Stimulated activated CD8-positive, alpha-beta memory T cell treated with anti-CD3 and anti-CD28 coated beads, Interleukin-4, amount 100 ng/mL, for 4 hours (primary cell): ENCODE data around the gene RNU6-1.

Experiments used
- DNase-seq, 2 donors: peaks; one replicate each; pipeline ENCODE4 v3.0.0-alpha.2; 2020; ENCODE audit warnings: low read depth in 2 of 2, low spot score in 1 of 2

Gene RNU6-1

DNA sequence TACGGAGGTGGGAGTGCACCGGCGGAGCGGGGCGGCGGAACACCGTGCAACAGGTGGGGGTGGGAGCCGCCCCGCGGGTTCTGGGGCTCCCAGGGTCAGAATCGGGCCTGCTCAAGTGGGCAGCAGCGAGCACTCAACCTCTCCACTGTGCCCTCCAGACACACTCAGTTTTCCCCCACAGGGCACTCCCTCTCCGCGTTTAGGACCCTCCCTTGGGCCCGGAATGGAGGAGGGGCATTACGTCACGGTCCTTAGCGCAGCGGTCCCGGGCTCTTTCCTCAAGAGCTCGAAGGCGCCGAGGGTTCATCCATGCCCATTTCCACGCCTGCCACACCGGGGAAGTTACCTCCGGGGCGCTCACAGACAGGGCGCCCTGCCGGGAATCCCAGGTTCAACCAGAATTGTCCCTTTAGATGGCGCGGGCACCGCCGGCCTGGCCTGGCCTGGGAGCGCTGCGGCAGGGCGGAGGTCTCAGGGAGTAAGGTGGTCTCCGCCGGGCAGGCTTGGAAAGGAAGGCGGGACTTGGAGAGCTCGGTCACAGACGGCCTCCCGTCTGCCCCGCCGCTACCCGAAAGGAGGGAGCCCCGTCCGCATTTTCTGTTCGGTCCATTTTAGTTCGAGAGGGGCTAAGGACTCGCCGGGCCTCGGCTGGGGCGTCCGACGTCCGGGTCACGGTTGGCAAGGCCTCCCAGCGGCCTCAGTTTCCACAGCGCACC, 5.1 kb downstream of the RNU6-1 start:
- no peak for DNase-seq

DNA sequence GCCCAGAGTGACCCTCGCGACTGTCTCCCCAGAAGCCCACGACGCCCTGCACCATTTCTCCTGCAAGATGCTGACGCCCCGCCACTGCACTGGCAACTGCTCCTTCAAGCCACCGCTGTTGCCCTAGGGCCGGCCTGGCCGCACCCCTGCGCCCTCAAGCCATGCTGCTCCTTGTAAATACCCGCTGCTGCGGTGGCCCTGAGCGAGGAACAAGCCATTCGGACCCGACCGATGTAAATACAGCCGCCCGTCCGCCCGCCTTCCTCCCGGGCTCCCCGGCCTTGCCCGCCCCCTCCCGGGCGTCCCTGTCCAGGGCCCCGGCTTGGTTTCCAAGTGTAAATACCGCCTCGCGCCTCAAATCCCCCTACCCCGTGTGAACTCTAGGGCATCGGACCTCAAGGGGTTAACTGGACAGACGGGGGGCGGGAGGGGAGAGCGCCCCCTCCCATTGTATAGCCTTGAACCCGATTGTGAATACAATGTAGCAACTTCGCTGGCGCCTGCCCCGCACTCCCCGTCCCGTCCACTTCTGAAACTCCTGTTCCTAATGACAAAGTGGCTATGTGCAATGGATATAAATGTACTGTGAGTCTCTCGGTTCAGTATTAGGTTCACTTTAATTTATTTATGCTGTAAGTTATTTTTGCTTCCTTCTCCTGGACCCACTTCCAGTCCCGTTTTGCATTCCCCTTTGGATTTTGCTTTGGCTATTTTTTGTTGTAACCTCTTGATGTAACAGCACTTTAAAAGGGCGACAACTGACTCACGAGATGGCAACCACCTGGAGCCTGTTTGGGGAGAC, 5.9 kb downstream of the RNU6-1 start:
- no peak for DNase-seq

DNA sequence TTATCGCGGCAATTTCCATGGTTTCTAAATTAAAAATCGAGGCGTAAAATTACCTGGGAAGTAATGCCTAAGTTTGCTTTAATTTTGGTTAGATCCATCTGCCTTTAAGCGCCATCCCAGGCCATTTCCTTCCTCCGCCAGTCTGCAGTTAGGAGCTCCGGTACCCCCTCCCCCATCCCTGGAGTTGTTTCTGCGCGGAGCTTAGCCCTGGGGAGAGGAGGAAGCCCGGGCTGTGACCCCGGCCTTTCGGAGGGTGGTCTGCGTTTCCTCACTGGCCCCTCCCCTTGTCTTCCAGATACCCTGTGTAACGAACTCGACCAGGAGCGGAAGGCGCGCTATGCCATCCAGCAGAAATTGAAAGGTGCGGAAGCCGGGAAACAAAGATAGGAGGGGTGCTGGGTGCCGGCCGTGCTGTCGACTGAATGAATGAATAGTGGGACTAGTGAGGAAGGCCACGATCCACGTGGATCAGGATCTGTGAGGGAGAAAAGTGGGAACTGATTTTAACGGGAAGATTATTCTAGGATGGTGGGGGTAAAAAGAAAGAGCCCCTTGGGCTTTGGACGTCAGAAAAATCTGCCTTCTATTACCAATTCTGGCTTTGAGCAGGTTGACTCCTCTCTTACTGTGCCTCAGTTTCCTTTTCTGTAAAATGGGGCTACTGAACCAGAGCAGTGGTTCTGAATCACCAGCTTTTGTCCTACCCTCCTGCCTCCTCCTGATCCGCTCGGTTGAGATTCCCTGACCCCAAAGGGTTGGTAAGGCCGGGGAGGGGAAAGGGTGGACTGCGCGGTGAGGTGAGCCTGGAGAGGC, 6.7 kb downstream of the RNU6-1 start:
- DNase-seq: no peak

GRCh38 chr15:67832031-67832551, 7.8 kb downstream of the RNU6-1 start:
- DNase-seq: no peak

DNA sequence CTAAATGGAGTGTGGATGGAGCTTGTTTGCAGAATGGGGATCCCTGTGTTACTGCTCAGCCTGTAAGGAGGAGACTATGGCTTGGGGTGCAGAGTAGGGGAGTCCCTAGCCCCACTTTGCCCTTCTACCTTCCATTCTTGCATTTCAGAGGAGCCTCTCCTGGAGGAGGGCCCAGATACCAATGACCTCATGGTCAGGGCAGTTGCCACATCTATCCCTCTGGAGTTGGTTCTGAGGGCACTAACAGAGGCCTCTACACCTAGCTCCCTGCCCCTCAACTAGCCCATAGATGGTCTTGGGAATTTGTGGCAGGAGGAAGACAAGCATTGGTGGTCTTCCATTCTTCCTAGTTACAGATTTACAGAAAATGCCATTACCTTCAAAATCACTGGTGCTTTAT, 8.5 kb downstream of the RNU6-1 start:
- no peak for DNase-seq

DNA sequence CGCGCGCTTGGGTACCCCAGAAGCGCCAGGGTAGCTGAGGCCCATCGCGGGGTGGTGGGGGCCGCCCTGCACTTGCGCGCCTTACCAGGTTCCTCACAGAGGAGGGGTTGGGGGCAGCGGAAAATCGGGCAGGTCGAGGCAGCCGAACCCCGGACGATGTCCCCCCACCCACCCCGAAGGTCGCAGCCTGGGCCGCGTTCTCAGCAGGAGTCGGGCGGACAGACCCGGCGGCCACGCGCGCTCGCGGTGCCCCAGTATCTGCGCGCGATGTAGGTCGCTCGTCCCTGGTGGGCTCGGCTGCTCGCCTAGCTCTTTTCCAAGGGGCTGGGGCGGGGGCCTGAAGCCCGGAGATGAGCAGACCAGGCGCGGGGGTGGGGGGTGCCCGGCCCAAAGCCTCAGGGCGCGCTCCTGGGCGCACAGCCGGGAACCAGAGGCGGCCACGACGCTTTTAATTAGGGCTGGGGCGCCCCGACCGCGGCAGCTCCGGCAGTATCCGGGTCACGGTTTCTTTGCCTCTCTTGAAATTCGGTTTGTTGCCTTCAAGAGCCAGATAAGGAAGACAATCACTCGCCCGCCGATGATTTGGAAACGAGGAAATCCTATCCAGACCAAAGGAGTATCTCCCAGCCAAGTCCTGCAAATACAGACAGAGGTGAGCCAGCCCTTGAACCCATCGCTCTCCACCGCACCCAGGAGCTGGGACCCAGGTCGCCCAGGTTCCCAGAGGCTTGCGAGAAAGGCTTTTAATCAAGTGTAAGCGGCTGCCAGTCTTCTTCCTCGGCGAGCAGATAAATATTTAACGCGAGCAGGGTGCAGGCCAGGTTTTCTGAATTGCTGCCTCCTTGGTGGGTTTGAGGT, 10.0 kb downstream of the RNU6-1 start:
- no peak for DNase-seq

- no peak for DNase-seq
These were observed 10.7 kb downstream of the RNU6-1 start for GRCh38 chr15:67828969-67829646.

DNA sequence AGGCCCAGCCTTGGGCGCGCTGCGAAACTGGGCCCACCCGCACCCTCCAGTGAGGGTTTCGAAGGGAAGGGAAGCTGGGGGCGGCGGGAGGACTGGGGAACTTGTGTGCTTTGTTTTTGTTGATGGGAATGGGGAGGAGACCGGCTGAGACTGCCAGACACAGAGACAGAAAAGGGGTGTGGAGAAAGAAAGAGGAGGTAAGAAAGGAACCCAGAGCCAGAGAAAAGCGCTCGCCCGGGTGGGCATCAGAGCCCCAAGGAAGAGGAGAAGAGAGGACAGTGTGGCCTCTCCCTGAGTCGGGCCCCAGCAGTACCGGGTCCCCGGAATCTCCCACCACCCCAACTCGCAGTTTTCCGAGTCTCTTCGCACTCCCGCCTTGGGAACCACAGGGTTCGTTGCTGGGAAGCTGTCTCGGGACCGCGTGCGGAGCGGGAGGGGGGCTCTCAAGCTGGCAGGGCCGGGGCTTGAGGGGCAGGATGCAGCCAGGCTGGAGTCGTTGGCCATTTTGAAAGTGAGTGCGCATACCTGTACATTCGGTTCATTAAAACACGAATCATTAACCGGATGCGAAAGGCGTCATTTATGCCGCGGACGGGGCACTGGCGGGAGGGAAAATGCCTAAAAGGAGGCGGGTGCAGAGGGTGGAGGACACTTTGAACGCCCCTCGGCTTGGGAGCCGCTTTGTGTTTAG, 11.4 kb downstream of the RNU6-1 start:
- no peak for DNase-seq

DNA sequence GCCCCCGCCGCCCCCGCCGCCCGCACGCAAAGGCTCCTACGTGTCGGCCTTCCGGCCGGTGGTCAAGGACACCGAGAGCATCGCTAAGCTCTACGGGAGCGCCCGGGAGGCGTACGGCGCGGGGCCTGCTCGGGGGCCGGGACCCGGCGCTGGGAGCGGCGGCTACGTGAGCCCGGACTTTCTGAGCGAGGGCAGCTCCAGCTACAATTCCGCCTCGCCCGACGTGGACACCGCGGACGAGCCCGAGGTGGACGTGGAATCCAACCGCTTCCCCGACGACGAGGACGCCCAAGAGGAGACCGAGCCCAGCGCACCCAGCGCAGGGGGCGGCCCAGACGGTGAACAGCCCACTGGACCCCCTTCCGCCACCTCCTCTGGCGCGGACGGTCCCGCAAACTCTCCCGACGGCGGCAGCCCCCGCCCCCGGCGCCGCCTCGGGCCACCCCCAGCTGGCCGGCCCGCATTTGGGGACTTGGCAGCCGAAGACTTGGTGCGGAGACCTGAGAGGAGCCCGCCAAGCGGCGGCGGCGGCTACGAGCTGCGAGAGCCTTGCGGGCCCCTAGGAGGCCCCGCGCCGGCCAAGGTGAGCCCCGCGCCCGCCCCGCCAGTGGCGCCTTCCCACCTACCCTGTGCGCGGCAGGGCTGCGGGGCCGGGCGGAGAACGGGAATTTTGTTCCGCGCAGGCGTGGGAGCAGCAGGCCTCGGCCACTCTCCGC, 12.1 kb downstream of the RNU6-1 start:
- DNase-seq: no peak

- no peak for DNase-seq
These were observed 12.9 kb downstream of the RNU6-1 start for GRCh38 chr15:67826717-67827561.

DNA sequence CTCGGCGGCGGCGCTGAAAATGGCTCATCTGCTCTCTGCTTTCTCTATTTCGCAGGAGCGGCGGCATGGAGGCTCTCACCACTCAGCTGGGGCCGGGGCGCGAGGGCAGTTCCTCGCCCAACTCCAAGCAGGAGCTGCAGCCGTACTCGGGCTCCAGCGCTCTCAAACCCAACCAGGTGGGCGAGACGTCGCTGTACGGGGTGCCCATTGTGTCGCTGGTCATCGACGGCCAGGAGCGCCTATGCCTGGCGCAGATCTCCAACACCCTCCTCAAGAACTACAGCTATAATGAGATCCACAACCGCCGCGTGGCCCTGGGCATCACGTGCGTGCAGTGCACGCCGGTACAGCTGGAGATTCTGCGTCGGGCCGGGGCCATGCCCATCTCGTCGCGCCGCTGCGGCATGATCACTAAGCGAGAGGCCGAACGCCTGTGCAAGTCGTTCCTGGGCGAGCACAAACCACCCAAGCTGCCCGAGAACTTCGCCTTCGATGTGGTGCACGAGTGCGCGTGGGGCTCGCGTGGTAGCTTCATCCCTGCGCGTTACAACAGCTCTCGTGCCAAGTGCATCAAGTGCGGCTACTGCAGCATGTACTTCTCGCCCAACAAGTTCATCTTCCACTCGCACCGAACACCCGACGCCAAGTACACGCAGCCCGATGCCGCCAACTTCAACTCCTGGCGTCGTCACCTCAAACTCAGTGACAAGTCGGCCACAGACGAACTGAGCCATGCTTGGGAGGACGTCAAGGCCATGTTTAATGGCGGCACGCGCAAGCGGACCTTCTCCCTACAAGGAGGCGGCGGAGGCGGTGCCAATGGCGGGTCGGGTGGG, 13.7 kb downstream of the RNU6-1 start:
- no peak for DNase-seq

DNA sequence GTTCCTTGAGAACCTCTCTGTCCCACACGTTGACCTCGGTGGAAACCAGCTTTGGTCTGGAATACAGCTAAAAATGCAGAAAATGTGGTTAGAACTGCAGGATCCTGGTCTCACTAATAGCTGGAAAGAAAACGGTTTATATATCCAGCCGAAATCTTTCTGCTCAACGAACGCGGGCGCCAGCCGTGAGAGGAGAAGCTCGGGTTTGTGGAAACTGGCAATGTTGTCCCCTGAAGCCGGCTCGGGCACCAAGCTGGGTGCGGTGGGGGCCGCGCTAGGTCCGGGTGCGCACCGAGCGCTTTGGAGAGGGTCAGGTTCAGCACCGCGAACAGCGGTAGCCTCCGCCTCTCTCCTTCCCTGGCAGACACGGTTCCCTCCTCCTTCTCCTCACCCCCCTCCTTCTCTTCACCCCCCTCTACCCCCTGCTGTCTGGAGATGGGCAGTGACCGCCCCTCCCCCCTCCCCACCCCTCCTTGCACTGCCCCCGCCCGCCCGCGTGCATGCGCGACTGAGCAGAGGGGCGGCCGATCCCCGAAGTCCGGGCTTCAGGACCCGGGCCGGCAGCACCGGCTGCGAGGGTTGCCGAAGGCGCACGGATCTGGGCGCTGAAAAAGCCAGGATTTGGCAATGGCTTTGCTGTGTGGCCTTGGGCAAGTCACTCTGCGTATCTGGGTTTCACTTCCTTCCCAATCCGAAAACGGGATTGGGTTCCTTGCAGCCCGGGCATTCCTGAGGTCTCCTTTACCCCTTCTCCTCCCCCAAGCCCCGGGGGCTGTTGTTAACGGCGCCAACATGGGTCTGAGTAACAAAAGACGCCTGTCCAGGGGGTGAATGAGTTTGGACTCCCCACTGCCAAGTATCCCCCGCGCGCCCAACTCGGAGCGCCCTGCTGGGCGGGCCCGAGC, 14.6 kb downstream of the RNU6-1 start, which contains the start of gene SKOR1:
SKOR1 (plus strand) TSS at position 534 of the 905 bp plus-strand sequence; CDS start at position 628, 94 bp downstream.
- no peak for DNase-seq

- DNase-seq: no peak
These were observed 15.5 kb downstream of the RNU6-1 start for GRCh38 chr15:67824197-67824968.

DNA sequence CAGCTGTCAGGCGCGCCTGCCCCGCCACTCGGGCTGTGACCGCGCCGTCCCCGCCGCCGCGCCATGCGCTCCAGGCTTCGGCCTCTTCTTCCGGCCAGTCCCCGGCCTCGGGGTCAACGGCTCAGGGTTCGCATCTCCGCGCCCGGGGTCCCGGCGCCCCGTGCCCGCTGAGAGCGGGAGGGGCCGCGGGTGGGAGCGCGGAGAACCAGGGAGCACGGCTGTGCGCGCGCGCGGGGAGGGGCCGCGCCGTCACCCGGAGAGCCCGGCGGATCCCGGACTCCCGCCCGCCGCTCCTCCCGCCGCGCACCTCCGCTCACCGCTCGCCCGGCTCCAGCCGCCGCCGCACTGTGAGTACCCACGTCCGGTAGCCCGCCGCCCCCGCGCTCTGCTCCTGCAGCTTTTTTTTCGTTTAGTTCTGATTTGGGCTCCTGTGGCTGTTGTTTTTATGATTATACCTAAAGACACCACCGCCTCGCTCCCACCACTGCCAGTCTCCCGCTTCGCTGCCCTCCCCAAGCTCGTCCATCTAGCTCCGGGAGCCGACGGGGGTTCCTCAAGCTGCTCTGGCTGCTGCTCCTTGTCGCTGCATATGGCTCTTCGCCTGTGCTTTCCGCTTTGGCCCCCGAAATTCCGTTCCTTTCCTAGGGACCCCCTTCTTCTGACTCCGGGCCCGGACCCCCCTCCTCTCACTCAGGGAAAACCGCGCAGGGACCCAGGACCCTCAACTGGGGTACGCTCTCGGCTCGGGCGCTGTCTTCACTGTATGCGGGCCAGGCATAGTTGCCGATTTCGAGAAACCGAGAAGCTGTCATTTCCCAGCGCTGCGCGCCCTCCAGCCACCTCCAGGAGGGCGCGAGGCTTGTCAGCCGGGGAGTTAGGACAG, 16.3 kb downstream of the RNU6-1 start:
- DNase-seq: no peak
